T-cell (primary cell): ENCODE results near the gene GPNMB. TPM values are rescaled to one million over a fixed set of nuclear protein-coding genes. Genes with fewer than 3 reads are reported as not detected.
"Not testable (repeated sequence)": the region's sequence is repeated elsewhere in the genome, so short reads cannot be mapped to it uniquely, and the experiment has no call there.

Experiments used
- ATAC-seq, 4 experiments: fragments of 200-7000 bp in 3 of 4; fragments of 150-1000 bp in 1 of 4; cut with Tn5 transposase; replicated peaks in 1 of 4; 1 replicate in 3 of 4; 2 replicates in 1 of 4; pipeline ENCODE4 v1.10.0; 2021; ENCODE audit warnings: moderate library complexity in 3 of 4, mild to moderate bottlenecking in 2 of 4, moderate number of reproducible peaks in 1 of 4
- CTCF ChIA-PET, 2 donors: fragments of 300-600 bp; sonication (Branson Sonifier 250); formaldehyde crosslinking; loops; one replicate each; lab custom pipeline; 2022; ENCODE audit warnings: antibody characterized with exemption in 2 of 2; lab: Charles Lee
- POLR2A ChIA-PET, 2 donors: fragments of 300-600 bp; sonication (Branson Sonifier 250); formaldehyde crosslinking; loops; one replicate each; lab custom pipeline; 2022; ENCODE audit warnings: antibody characterized with exemption in 2 of 2; lab: Charles Lee
- DNase-seq, 35 experiments: peaks; one replicate each; pipeline versions ENCODE4 v3.0.0 to v3.0.0-alpha.2; 2013 to 2023
- H3K27ac ChIP-seq: one replicate; pipeline ENCODE4 v1.5.1; 2013; ENCODE audit warnings: low read length
- H3K27me3 ChIP-seq, 2 experiments: replicated peaks in 1 of 2; 1 replicate in 1 of 2; 2 replicates in 1 of 2; pipeline versions ENCODE4 v1.6.1 to v1.7.0; 2013; ENCODE audit warnings: low read length in 1 of 2, mixed read lengths in 1 of 2; ENCODE audit not compliant: control insufficient read depth in 2 of 2, insufficient read depth in 2 of 2; ENCODE audit errors: extremely low read depth in 1 of 2
- H3K36me3 ChIP-seq, 2 donors: 1 replicate in 1 of 2; 2 replicates in 1 of 2; pipeline versions ENCODE4 v1.6.1 to v1.7.0; 2013; ENCODE audit warnings: low read length in 1 of 2; ENCODE audit not compliant: control insufficient read depth in 2 of 2, insufficient read depth in 1 of 2; ENCODE audit errors: extremely low read depth in 1 of 2
- H3K4me1 ChIP-seq, 2 experiments: 1 replicate in 1 of 2; 2 replicates in 1 of 2; pipeline versions ENCODE4 v1.6.1 to v1.7.0; 2013; ENCODE audit warnings: low read length in 2 of 2, mixed read lengths in 1 of 2; ENCODE audit not compliant: insufficient read depth in 2 of 2, control insufficient read depth in 1 of 2; ENCODE audit errors: extremely low read depth in 1 of 2
- H3K4me3 ChIP-seq, 2 donors: 1 replicate in 1 of 2; 2 replicates in 1 of 2; pipeline versions ENCODE4 v1.5.1 to v1.7.0; 2013; ENCODE audit warnings: mild to moderate bottlenecking in 2 of 2, low read length in 1 of 2, moderate library complexity in 1 of 2; ENCODE audit not compliant: control insufficient read depth in 1 of 2; ENCODE audit errors: extremely low read depth in 1 of 2
- H3K9me3 ChIP-seq: 2 replicates; pipeline ENCODE4 v1.7.0; 2013
- H3K27ac Mint-ChIP-seq, 2 donors: one replicate each; pipeline ENCODE4 v1.8.0; 2020 to 2021; ENCODE audit warnings: mild to moderate bottlenecking in 2 of 2, mixed read lengths in 2 of 2
- H3K27me3 Mint-ChIP-seq, 2 donors: one replicate each; pipeline ENCODE4 v1.8.0; 2021 to 2022; ENCODE audit warnings: mixed read lengths in 2 of 2
- H3K36me3 Mint-ChIP-seq: one replicate; pipeline ENCODE4 v1.8.0; 2021; ENCODE audit warnings: mixed read lengths
- H3K4me1 Mint-ChIP-seq, 3 donors: one replicate each; pipeline ENCODE4 v1.8.0; 2020 to 2022; ENCODE audit warnings: mixed read lengths in 3 of 3, mild to moderate bottlenecking in 1 of 3
- H3K4me3 Mint-ChIP-seq, 3 donors: one replicate each; pipeline ENCODE4 v1.8.0; 2020 to 2022; ENCODE audit warnings: mild to moderate bottlenecking in 3 of 3, mixed read lengths in 3 of 3, moderate library complexity in 3 of 3
- H3K9me3 Mint-ChIP-seq, 3 donors: one replicate each; pipeline ENCODE4 v1.8.0; 2020 to 2022; ENCODE audit warnings: mixed read lengths in 3 of 3
- WGBS: methylation state at CpG from one replicate; pipeline ENCODE4 v1.1.5; 2013; ENCODE audit warnings: missing lambda C conversion rate; ENCODE audit not compliant: insufficient coverage; 5-methylcytosine and 5-hydroxymethylcytosine counted together
- total RNA-seq, 35 experiments: library from RNA in 6 of 35; stranded (reverse) in 6 of 35; fragments of 120-200 nt in 1 of 35; gene quantifications; one replicate each; pipeline versions ENCODE4 v1.2.1 to v1.2.4 and lab custom pipeline; 2013 to 2026

GPNMB gene
- total RNA-seq, 5 donors from 2014 or later (not counting 1 experiment from before 2014, with no cell fraction given), result 0.76 to 1.4 (median 0.82) TPM; not detected in 2

- no peak overlapping the region for H3K4me3 ChIP-seq
- Mint-ChIP-seq H3K4me3 (no peak overlapping the region), H3K27me3 (no peaks in the 10 kb centered on the region), H3K9me3 (no peaks in the 10 kb centered on the region), H3K36me3 (peaks cover 48% of the 10 kb centered on the region), H3K27ac (no peak overlapping the region), H3K4me1 (peaks cover 32 to 38% (median 34%) of the 10 kb centered on the region in 3 donors)
- WGBS, result 100% methylated on average over 1 of the region's 6 CpGs
- no peaks in the 10 kb centered on the region for H3K27me3 ChIP-seq
- ATAC-seq (no peak), DNase-seq (no peak)
- no peak overlapping the region for H3K27ac ChIP-seq
- CTCF ChIA-PET, result interaction anchor here in 1 of 2 donors (0.6 kb wide), 1 partner anchor 33 kb away, joined by 3 read pairs; no protein-coding TSS in a partner anchor
- POLR2A ChIA-PET, result no interaction called here
- no peaks in the 10 kb centered on the region for H3K4me1 ChIP-seq
- no peaks in the 10 kb centered on the region for H3K9me3 ChIP-seq
- H3K36me3 ChIP-seq, result peaks cover 0 to 39% of the 10 kb centered on the region in 2 donors
Measured at GRCh38 chr7:23308754-23309153, 62.2 kb downstream of the GPNMB start.

- H3K9me3 ChIP-seq, ATAC-seq, H3K27ac Mint-ChIP-seq, H3K27me3 Mint-ChIP-seq, DNase-seq, H3K4me1 ChIP-seq, H3K27me3 ChIP-seq, H3K9me3 Mint-ChIP-seq, H3K4me3 ChIP-seq, H3K4me3 Mint-ChIP-seq, H3K27ac ChIP-seq: not testable (repeated sequence)
- H3K36me3 ChIP-seq, result peaks cover 0 to 28% of the 10 kb centered on the region in 2 donors
- ChIA-PET POLR2A (interaction anchor here in 1 of 2 donors (0.9 kb wide), 2 partner anchors 12 to 32 kb away, joined by 3 to 11 read pairs; no protein-coding TSS in a partner anchor), CTCF (interaction anchor here (0.6 to 1.6 kb wide), 2 partner anchors 39 to 88 kb away, joined by 3 to 4 read pairs; no protein-coding TSS in a partner anchor)
- WGBS, result 63% methylated on average over 1 of the region's 2 CpGs
- Mint-ChIP-seq H3K4me1 (peaks cover 4 to 10% (median 7%) of the 10 kb centered on the region in 3 donors), H3K36me3 (peaks cover 30% of the 10 kb centered on the region)
Measured at GRCh38 chr7:23312141-23312540, 65.6 kb downstream of the GPNMB start.

- Mint-ChIP-seq H3K9me3 (no peaks in the 10 kb centered on the region), H3K4me3 (no peak overlapping the region), H3K27me3 (peaks cover 0 to 8% of the 10 kb centered on the region in 2 donors), H3K4me1 (peaks cover 0 to 8% (median 3%) of the 10 kb centered on the region in 3 donors), H3K27ac (no peak overlapping the region), H3K36me3 (peaks cover 5% of the 10 kb centered on the region)
- no peaks in the 10 kb centered on the region for H3K36me3 ChIP-seq
- peaks cover 0 to 4% of the 10 kb centered on the region in 2 experiments for H3K27me3 ChIP-seq
- H3K4me1 ChIP-seq, result no peaks in the 10 kb centered on the region
- no peak for ATAC-seq
- ChIA-PET POLR2A (interaction anchor here (0.5 to 0.6 kb wide), 2 partner anchors 311 to 1447 kb away, joined by 3 read pairs; no protein-coding TSS in a partner anchor), CTCF (no interaction called here)
- H3K4me3 ChIP-seq, result no peak overlapping the region
- no peak overlapping the region for H3K27ac ChIP-seq
- no peaks in the 10 kb centered on the region for H3K9me3 ChIP-seq
- 77% methylated on average over 5 of the region's 7 CpGs for WGBS
- DNase-seq, result no peak
Measured at GRCh38 chr7:23315366-23315765, 68.8 kb downstream of the GPNMB start.

Other genes starting within 250 kb of the GPNMB start
- gene HYCC1, start 232.6 kb upstream of the GPNMB start, total RNA-seq, result 10 to 100 TPM; 16.0 to 25.7 (median 23.0) TPM
- 10 to 100 TPM; 20.1 to 26.8 (median 22.4) TPM for gene KLHL7, start 141.0 kb upstream of the GPNMB start, total RNA-seq
- 10 to 100 TPM; 17.5 to 38.9 (median 31.9) TPM for gene NUP42, start 64.7 kb upstream of the GPNMB start, total RNA-seq
- 10 to 100 TPM; 29.0 to 39.6 (median 37.9) TPM for gene MALSU1, start 52.6 kb downstream of the GPNMB start, total RNA-seq
- 1 to 10 TPM in 1 of 5 donors, under 1 TPM in 3, not detected in 1; 0.46 to 1.9 (median 0.55) TPM for gene IGF2BP3, start 223.7 kb downstream of the GPNMB start, total RNA-seq